ENCODE measurements around the gene LEMD3.

- TF ChIP-seq CTCF (IDR thresholded peaks at IDR 0.05): no peak
- no peak for TF ChIP-seq POLR2AphosphoS5 (IDR thresholded peaks at IDR 0.05; ENCODE audit: insufficient read depth in 1 of 2, low read depth in 1 of 2)
These were observed 108.7 kb downstream of the LEMD3 start for GRCh38 chr12:65277994-65278575.

All from vagina (tissue), 2 donors.